ENCODE results near the gene PHAF1. TPM values are rescaled to one million over a fixed set of nuclear protein-coding genes. Genes with fewer than 3 reads are reported as not detected.

The PHAF1 gene
- total and polyA plus RNA-seq, 2 of the 13 experiments (the other 11 are each of a cell fraction or from before 2014, with no cell fraction given): 48.3 to 174 TPM

DNA sequence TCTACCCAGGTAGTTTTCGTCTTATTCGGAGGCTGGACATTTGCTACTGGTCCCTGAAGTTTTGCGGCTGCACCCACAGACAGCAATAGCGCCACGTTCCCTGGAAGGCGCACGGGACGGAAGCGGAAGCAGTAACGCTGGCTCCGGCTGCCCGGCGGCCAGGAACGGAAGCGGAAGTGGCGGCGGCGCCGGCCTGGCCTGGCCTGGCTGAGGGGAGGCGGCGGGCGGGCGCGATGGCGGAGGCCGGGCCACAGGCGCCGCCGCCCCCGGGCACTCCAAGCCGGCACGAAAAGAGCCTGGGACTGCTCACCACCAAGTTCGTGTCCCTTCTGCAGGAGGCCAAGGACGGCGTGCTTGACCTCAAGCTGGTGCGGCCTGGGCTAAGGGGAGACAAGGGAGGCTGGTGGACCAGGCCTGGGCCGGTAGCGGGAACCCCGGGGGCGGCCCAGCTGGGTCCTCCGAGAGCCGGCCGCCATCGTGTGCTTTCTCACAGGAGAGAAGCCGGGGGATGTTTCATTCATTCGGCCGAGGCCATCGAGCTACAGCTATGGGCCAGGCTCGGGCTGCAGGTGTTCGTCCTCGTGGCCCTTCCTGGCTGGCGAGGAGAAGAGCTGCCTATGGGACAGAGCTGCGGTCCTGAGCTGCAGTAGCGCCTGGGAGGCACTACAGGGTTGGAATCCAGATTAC is 82.4 kb downstream of the PHAF1 start, which contains the start of gene E2F4 (continued):
- TF ChIP-seq ZNF407 (CRISPR knock-in tag; IDR thresholded peaks at IDR 0.05; ENCODE audit: not compliant biosample characterization) (no peak), CREB3 (CRISPR knock-in tag; IDR thresholded peaks at IDR 0.05) (peak; percentile 91), ZNF776 (CRISPR knock-in tag; IDR thresholded peaks at IDR 0.05) (no peak; the same call in 1 of the 2 replicates), CREM (IDR thresholded peaks at IDR 0.05) (peak; percentile 57; the same call in 1 of the 2 replicates), CREM (CRISPR knock-in tag; IDR thresholded peaks at IDR 0.05) (no peak), ZNF547 (CRISPR knock-in tag; IDR thresholded peaks at IDR 0.05) (peak; percentile 84), ZNF615 (CRISPR knock-in tag; IDR thresholded peaks at IDR 0.05; ENCODE audit: borderline replicate concordance) (no peak), TEAD2 (CRISPR knock-in tag; IDR thresholded peaks at IDR 0.05) (no peak), HDAC2 (CRISPR knock-in tag; IDR thresholded peaks at IDR 0.05) (peak; percentile 63), IKZF1 (IDR thresholded peaks at IDR 0.05) (no peak), NCOR1 (IDR thresholded peaks at IDR 0.05; ENCODE audit: borderline replicate concordance, low read length) (no peak), CEBPB (IDR thresholded peaks at IDR 0.05; ENCODE audit: borderline replicate concordance, low read depth, low read length) (no peak), ZNF616 (CRISPR knock-in tag; IDR thresholded peaks at IDR 0.05; ENCODE audit: low read depth) (no peak), IRF9 (CRISPR knock-in tag; IDR thresholded peaks at IDR 0.05; ENCODE audit: borderline replicate concordance) (peak; percentile 88)
- TF ChIP-seq, protein P1, sequence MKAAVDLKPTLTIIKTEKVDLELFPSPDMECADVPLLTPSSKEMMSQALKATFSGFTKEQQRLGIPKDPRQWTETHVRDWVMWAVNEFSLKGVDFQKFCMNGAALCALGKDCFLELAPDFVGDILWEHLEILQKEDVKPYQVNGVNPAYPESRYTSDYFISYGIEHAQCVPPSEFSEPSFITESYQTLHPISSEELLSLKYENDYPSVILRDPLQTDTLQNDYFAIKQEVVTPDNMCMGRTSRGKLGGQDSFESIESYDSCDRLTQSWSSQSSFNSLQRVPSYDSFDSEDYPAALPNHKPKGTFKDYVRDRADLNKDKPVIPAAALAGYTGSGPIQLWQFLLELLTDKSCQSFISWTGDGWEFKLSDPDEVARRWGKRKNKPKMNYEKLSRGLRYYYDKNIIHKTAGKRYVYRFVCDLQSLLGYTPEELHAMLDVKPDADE (CRISPR knock-in tag; IDR thresholded peaks at IDR 0.05): peak; percentile 85; the same call in 1 of the 2 replicates
- TF ChIP-seq, protein P2, sequence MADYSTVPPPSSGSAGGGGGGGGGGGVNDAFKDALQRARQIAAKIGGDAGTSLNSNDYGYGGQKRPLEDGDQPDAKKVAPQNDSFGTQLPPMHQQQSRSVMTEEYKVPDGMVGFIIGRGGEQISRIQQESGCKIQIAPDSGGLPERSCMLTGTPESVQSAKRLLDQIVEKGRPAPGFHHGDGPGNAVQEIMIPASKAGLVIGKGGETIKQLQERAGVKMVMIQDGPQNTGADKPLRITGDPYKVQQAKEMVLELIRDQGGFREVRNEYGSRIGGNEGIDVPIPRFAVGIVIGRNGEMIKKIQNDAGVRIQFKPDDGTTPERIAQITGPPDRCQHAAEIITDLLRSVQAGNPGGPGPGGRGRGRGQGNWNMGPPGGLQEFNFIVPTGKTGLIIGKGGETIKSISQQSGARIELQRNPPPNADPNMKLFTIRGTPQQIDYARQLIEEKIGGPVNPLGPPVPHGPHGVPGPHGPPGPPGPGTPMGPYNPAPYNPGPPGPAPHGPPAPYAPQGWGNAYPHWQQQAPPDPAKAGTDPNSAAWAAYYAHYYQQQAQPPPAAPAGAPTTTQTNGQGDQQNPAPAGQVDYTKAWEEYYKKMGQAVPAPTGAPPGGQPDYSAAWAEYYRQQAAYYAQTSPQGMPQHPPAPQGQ (CRISPR knock-in tag; IDR thresholded peaks at IDR 0.05; ENCODE audit: borderline replicate concordance): no peak

Measured in HepG2 (cell line).